T47D (cell line): ENCODE measurements around the gene MYO1D.
"Not testable (repeated sequence)": the region's sequence is repeated elsewhere in the genome, so short reads cannot be mapped to it uniquely, and the experiment has no call there.

Experiments
- DNase-seq, 2 experiments: peaks; one replicate each; pipeline versions ENCODE4 v3.0.0 to v3.0.0-alpha.2; 2011 to 2012; ENCODE audit warnings: low read depth in 1 of 2, low spot score in 1 of 2
- JUND ChIP-seq: IDR thresholded peaks from 2 replicates; pipeline ENCODE4 v1.6.1; 2012; ENCODE audit warnings: low read depth
- in situ Hi-C: cut with HindIII; loops from 2 replicates; pipeline ENCODE4 v1.10.0; 2016; ENCODE audit warnings: low sequenced_read_pairs, low pct_unique_long_range_greater_than_20kb

Gene MYO1D

GRCh38 chr17:32833526-32833925, 43.4 kb downstream of the MYO1D start:
- TF ChIP-seq JUND, result no peak
- in situ Hi-C loops, result no loop called here
- DNase-seq, result no peak

- DNase-seq, result no peak
- TF ChIP-seq JUND, result no peak
- in situ Hi-C loops, result no loop called here
Observed at GRCh38 chr17:32833076-32833475, 43.8 kb downstream of the MYO1D start.

GRCh38 chr17:32831627-32832243, 45.2 kb downstream of the MYO1D start:
- in situ Hi-C loops, result no loop called here
- peak in 1 of 2 experiments; percentile 26 for DNase-seq
- no peak for TF ChIP-seq JUND

- in situ Hi-C loops, result no loop called here
- no peak for DNase-seq
- TF ChIP-seq JUND, result no peak
Observed at GRCh38 chr17:32831223-32831622, 45.7 kb downstream of the MYO1D start.

- in situ Hi-C loops, result no loop called here
- no peak for TF ChIP-seq JUND
- DNase-seq, result no peak
Observed at GRCh38 chr17:32828822-32829221, 48.1 kb downstream of the MYO1D start.

- TF ChIP-seq JUND, result no peak
- no peak for DNase-seq
- in situ Hi-C loops, result no loop called here
Observed at GRCh38 chr17:32827227-32827626, 49.7 kb downstream of the MYO1D start.

- no peak for DNase-seq
- in situ Hi-C loops, result no loop called here
- no peak for TF ChIP-seq JUND
Observed at GRCh38 chr17:32826076-32826475, 50.8 kb downstream of the MYO1D start.

- DNase-seq, result no peak
- in situ Hi-C loops, result no loop called here
- no peak for TF ChIP-seq JUND
Observed at GRCh38 chr17:32824334-32824733, 52.6 kb downstream of the MYO1D start.

GRCh38 chr17:32822996-32823395, 53.9 kb downstream of the MYO1D start:
- in situ Hi-C loops, result no loop called here
- no peak for DNase-seq

GRCh38 chr17:32821987-32822934, 54.7 kb downstream of the MYO1D start:
- in situ Hi-C loops, DNase-seq: not testable (repeated sequence)

More at GRCh38 chr17:32822996-32823395, 53.9 kb downstream of the MYO1D start:
- TF ChIP-seq JUND, result no peak

GRCh38 chr17:32820440-32820839, 56.5 kb downstream of the MYO1D start:
- no peak for DNase-seq
- no peak for TF ChIP-seq JUND
- in situ Hi-C loops, result no loop called here

GRCh38 chr17:32819787-32820186, 57.1 kb downstream of the MYO1D start:
- no peak for TF ChIP-seq JUND
- in situ Hi-C loops, result no loop called here
- DNase-seq, result no peak

GRCh38 chr17:32819035-32819434, 57.9 kb downstream of the MYO1D start:
- DNase-seq, result no peak
- in situ Hi-C loops, result no loop called here
- TF ChIP-seq JUND, result no peak

GRCh38 chr17:32815460-32815859, 61.5 kb downstream of the MYO1D start:
- in situ Hi-C loops, result no loop called here
- no peak for DNase-seq
- TF ChIP-seq JUND, result no peak
